Keratinocyte (primary cell): Measurements from ENCODE around the gene CERK. TPM values are rescaled to one million over a fixed set of nuclear protein-coding genes. Genes with fewer than 3 reads are reported as not detected.

Experiments used
- DNase-seq: peaks from one replicate; pipeline ENCODE4 v3.0.0-alpha.2; 2011; ENCODE audit warnings: low read depth, missing footprints, low spot score
- FAIRE-seq: peaks from 2 replicates; lab custom pipeline; 2011; peaks lifted over from hg19 to GRCh38; lab: Jason Lieb, UNC
- H2AFZ ChIP-seq: 2 replicates; pipeline ENCODE4 v1.6.0; 2012; ENCODE audit warnings: low read length, control low read depth, inconsistent platforms; ENCODE audit not compliant: control insufficient read depth
- H3K27ac ChIP-seq: 2 replicates; pipeline ENCODE4 v1.5.1; 2011; ENCODE audit warnings: low read length; ENCODE audit not compliant: control insufficient read depth, insufficient read depth
- H3K27me3 ChIP-seq: 3 replicates; pipeline ENCODE4 v1.6.0; 2011; ENCODE audit warnings: low read length; ENCODE audit not compliant: control insufficient read depth, insufficient read depth; ENCODE audit errors: extremely low read depth
- H3K36me3 ChIP-seq, 2 experiments: 2 replicates in 1 of 2; 3 replicates in 1 of 2; pipeline ENCODE4 v1.5.1; 2011; ENCODE audit warnings: low read length in 2 of 2, mild to moderate bottlenecking in 1 of 2; ENCODE audit not compliant: control insufficient read depth in 2 of 2, insufficient read depth in 2 of 2; ENCODE audit errors: extremely low read depth in 1 of 2
- H3K4me1 ChIP-seq: 3 replicates; pipeline ENCODE4 v1.5.1; 2011; ENCODE audit warnings: low read length; ENCODE audit not compliant: control insufficient read depth, insufficient read depth; ENCODE audit errors: extremely low read depth
- H3K4me2 ChIP-seq: 3 replicates; pipeline ENCODE4 v1.6.0; 2011; ENCODE audit warnings: low read depth, low read length; ENCODE audit not compliant: control insufficient read depth, insufficient read depth; ENCODE audit errors: extremely low read depth
- H3K4me3 ChIP-seq, 3 experiments: fragments of 200-600 bp in 1 of 3; sonication (generic) in 1 of 3; 2 replicates in 2 of 3; 3 replicates in 1 of 3; pipeline ENCODE4 v1.5.1; 2011 to 2016; ENCODE audit warnings: low read length in 3 of 3, mild to moderate bottlenecking in 3 of 3, control low read depth in 2 of 3, inconsistent platforms in 1 of 3, low read depth in 1 of 3, mixed read lengths in 1 of 3, mixed run types in 1 of 3, moderate library complexity in 1 of 3; ENCODE audit not compliant: control insufficient read depth in 2 of 3, insufficient read depth in 2 of 3; ENCODE audit errors: extremely low read depth in 1 of 3
- H3K79me2 ChIP-seq: 2 replicates; pipeline ENCODE4 v1.6.0; 2012; ENCODE audit warnings: low read length; ENCODE audit not compliant: control insufficient read depth, insufficient read depth
- H3K9ac ChIP-seq: 3 replicates; pipeline ENCODE4 v1.6.0; 2011; ENCODE audit warnings: low read length; ENCODE audit not compliant: control insufficient read depth, insufficient read depth; ENCODE audit errors: extremely low read depth
- H3K9me1 ChIP-seq: 3 replicates; pipeline ENCODE4 v1.6.0; 2011; ENCODE audit warnings: low read length; ENCODE audit not compliant: control insufficient read depth, insufficient read depth; ENCODE audit errors: extremely low read depth
- H3K9me3 ChIP-seq: 2 replicates; pipeline ENCODE4 v1.5.1; 2012; ENCODE audit warnings: low read depth, low read length; ENCODE audit not compliant: control insufficient read depth
- H4K20me1 ChIP-seq: 3 replicates; pipeline ENCODE4 v1.6.0; 2011; ENCODE audit warnings: low read length; ENCODE audit not compliant: control insufficient read depth, insufficient read depth; ENCODE audit errors: extremely low read depth
- EZH2 ChIP-seq: IDR thresholded peaks from one replicate; pipeline ENCODE4 v1.6.1; 2012; ENCODE audit warnings: inconsistent platforms, mild to moderate bottlenecking, low read length, moderate library complexity
- dilution Hi-C: fragments of 300-500 bp; cut with MboI; formaldehyde crosslinking; loops from one replicate; pipeline ENCODE4 v1.7.0; 2020; ENCODE audit warnings: low sequenced_read_pairs; ENCODE audit not compliant: extremely low pct_ligation_motif_present
- polyA plus RNA-seq, 5 experiments: library from polyadenylated mRNA; depleted of rRNA in 3 of 5; stranded (reverse) in 3 of 5; stranded (forward) in 1 of 5; unstranded in 1 of 5; fragments of >200 nt; gene quantifications; 1 replicate in 1 of 5; 2 replicates in 3 of 5; 3 replicates in 1 of 5; pipeline versions ENCODE4 v1.2.1 to v1.2.3, GENCODE V29; 2011 to 2012; ENCODE audit warnings: missing spikeins in 2 of 5, low read depth in 1 of 5, low replicate concordance in 1 of 5
- TF ChIP-seq, protein P1 (sequence below), 3 experiments: IDR thresholded peaks in 1 of 3; conservative IDR thresholded peaks in 1 of 3; optimal IDR thresholded peaks in 1 of 3; 2 replicates in 2 of 3; 3 replicates in 1 of 3; pipeline versions ENCODE3 to v1.5.1; 2011; ENCODE audit warnings: low read length in 3 of 3, mild to moderate bottlenecking in 3 of 3, moderate library complexity in 2 of 3, control low read depth in 1 of 3, inconsistent platforms in 1 of 3; ENCODE audit not compliant: insufficient read depth in 2 of 3; ENCODE audit errors: extremely low read depth in 1 of 3

CERK gene
- polyA plus RNA-seq, 1 donor (not counting 4 experiments of a cell fraction or from before 2014, with no cell fraction given) = 11.9 TPM

DNA sequence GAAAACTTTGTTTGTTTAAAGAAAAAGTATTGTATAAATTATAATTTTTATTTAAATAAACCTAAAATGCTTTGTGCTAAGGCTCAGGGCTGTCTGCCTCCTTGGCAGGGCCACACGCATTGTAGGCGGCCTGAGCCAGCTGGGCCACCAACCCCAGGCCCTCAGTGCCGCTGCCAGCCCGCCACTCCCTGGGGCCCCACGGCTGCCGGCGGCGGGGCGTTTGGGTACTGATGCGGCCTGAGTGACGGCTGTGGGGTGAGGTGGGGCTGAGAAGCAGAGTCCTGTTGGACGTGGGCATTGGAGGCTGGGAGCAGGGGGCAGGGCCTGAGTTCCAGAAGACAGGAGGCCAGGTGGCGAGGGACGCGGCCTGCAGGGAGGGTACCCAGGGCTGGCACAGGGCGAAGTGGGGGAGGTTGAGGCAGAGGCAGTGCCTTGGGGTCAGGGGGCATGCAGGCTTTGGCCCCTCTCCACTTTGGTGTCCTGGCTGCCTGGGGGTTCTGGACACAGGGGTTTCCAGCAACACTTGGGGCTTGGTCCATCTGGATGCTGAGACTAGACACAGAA lies 58.3 kb downstream of the CERK start:
- no peak for FAIRE-seq
- H3K27ac ChIP-seq = no peak overlapping the region
- DNase-seq = no peak
- no peak overlapping the region for H3K4me2 ChIP-seq
- H3K79me2 ChIP-seq = no peaks in the 10 kb centered on the region
- no peak overlapping the region for H3K4me3 ChIP-seq
- no peak overlapping the region for H2AFZ ChIP-seq
- TF ChIP-seq, protein P1, sequence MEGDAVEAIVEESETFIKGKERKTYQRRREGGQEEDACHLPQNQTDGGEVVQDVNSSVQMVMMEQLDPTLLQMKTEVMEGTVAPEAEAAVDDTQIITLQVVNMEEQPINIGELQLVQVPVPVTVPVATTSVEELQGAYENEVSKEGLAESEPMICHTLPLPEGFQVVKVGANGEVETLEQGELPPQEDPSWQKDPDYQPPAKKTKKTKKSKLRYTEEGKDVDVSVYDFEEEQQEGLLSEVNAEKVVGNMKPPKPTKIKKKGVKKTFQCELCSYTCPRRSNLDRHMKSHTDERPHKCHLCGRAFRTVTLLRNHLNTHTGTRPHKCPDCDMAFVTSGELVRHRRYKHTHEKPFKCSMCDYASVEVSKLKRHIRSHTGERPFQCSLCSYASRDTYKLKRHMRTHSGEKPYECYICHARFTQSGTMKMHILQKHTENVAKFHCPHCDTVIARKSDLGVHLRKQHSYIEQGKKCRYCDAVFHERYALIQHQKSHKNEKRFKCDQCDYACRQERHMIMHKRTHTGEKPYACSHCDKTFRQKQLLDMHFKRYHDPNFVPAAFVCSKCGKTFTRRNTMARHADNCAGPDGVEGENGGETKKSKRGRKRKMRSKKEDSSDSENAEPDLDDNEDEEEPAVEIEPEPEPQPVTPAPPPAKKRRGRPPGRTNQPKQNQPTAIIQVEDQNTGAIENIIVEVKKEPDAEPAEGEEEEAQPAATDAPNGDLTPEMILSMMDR (optimal IDR thresholded peaks at IDR 0.05 in 1 of 3, IDR thresholded peaks at IDR 0.05 in 1 of 3, conservative IDR thresholded peaks at IDR 0.05 in 1 of 3; ENCODE audit: extremely low read depth in 1 of 3, insufficient read depth in 2 of 3, low read length in 3 of 3) = no peak
- no peak for TF ChIP-seq EZH2
- no peaks in the 10 kb centered on the region for H3K9me1 ChIP-seq
- no peaks in the 10 kb centered on the region for H4K20me1 ChIP-seq
- H3K36me3 ChIP-seq = no peaks in the 10 kb centered on the region
- no peaks in the 10 kb centered on the region for H3K9me3 ChIP-seq
- H3K27me3 ChIP-seq = no peaks in the 10 kb centered on the region
- dilution Hi-C loops = no loop called here
- H3K4me1 ChIP-seq = no peaks in the 10 kb centered on the region
- H3K9ac ChIP-seq = no peak overlapping the region

DNA sequence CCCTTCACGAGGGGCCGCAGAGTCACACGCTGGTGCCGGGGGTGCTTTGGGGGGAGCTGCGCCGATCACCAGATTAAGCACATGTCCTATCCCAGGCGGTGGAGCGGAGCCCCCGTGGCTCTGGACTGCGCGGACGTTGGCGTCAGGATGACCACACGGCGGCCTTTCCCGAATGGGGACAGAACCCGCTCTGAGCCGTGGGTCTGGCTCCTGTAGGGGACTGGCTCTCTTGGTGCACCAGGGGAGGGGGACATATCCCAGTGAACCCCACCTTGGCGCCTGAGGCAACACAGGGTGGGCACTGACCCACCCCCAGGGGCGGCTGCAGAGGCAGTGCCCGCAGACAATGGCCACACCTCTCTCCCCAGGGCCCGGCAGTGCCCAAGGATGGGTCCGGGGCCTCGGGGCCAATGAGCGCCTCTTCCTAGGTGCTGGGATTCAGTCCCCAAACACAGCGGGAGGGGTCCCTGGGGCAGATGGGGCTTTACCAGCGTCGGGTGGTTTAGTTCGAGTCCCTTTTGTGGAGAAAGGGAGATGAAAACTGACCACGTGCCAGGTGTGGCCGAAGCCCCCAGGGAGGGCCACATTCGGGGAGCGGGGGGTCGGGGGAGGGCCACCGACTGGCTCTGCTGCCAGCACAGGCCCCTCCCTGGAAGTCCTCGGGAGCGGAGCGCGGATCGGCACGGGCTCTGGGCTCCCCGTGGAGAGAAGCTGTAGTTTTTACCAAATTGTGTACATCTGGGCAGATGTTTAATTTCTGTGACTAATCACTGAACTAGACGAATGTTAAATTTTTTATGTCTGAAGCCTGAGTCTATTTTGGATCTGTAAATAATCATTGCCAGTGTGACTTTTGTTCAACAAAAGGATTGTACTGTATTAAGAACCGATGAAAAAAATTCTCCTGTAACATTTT lies 59.0 kb downstream of the CERK start:
- TF ChIP-seq, protein P1 (optimal IDR thresholded peaks at IDR 0.05 in 1 of 3, IDR thresholded peaks at IDR 0.05 in 1 of 3, conservative IDR thresholded peaks at IDR 0.05 in 1 of 3; ENCODE audit: extremely low read depth in 1 of 3, insufficient read depth in 2 of 3, low read length in 3 of 3) = no peak
- TF ChIP-seq EZH2 = no peak
- peaks cover 0 to 1% of the 10 kb centered on the region in 2 experiments for H3K36me3 ChIP-seq
- H3K27me3 ChIP-seq = no peaks in the 10 kb centered on the region
- FAIRE-seq = no peak
- dilution Hi-C loops = no loop called here
- no peaks in the 10 kb centered on the region for H3K9me1 ChIP-seq
- no peak for DNase-seq
- H2AFZ ChIP-seq = no peak overlapping the region
- H3K27ac ChIP-seq = no peak overlapping the region
- H3K4me2 ChIP-seq = no peak overlapping the region
- H3K4me3 ChIP-seq = no peak overlapping the region
- H4K20me1 ChIP-seq = no peaks in the 10 kb centered on the region
- no peak overlapping the region for H3K9ac ChIP-seq
- H3K9me3 ChIP-seq = no peaks in the 10 kb centered on the region
- H3K4me1 ChIP-seq = no peaks in the 10 kb centered on the region
- H3K79me2 ChIP-seq = no peaks in the 10 kb centered on the region
